K562 (cell line): ENCODE data around the gene NUDT14. TPM values are rescaled to one million over a fixed set of nuclear protein-coding genes. Genes with fewer than 3 reads are reported as not detected.

Source experiments
- ATAC-seq: fragments of 200-7000 bp; cut with Tn5 transposase; 3 replicates; pipeline ENCODE4 v1.9.1; 2020; ENCODE audit warnings: moderate library complexity
- BruUV-seq: library from RNA; stranded (reverse); fragments of 400-500 nt; replicated peaks from 2 replicates; lab custom pipeline; 2021; lab: Mats Ljungman, UMichigan
- CTCF ChIA-PET: fragments of 300-600 bp; formaldehyde crosslinking; extraction: SDS; loops from one replicate; lab custom pipeline; 2021; ENCODE audit warnings: low intra/inter-chr PET ratio; lab: Yijun Ruan, JAX
- POLR2A ChIA-PET: fragments of 300-600, 350-650 bp; sonication (Branson Sonifier 250); formaldehyde crosslinking; extraction: SDS; loops from one replicate; lab custom pipeline; 2021; ENCODE audit warnings: antibody characterized with exemption, inconsistent platforms; lab: Yijun Ruan, JAX
- DNase-seq, 4 experiments: peaks; one replicate each; pipeline versions ENCODE4 v3.0.0 to v3.0.0-alpha.2; 2011 to 2018; ENCODE audit warnings: low spot score in 3 of 4, mixed read lengths in 3 of 4; ENCODE audit errors: extremely low read depth in 1 of 4
- FAIRE-seq: peaks from 2 replicates; lab custom pipeline; 2011; peaks lifted over from hg19 to GRCh38; lab: Jason Lieb, UNC
- H2AFZ ChIP-seq: 2 replicates; pipeline ENCODE4 v1.6.0; 2011; ENCODE audit warnings: low read depth, low read length, control low read depth, inconsistent platforms
- H3K27ac ChIP-seq: fragments of 200-600 bp; 3 replicates; pipeline ENCODE4 v1.8.0; 2011; ENCODE audit warnings: low read depth, mild to moderate bottlenecking, control low read depth, inconsistent platforms, low read length, moderate library complexity, mixed read lengths; ENCODE audit errors: extremely low read depth
- H3K27me3 ChIP-seq, 2 experiments: fragments of 300-600 bp in 1 of 2; 2 replicates in 1 of 2; 3 replicates in 1 of 2; pipeline versions ENCODE4 v1.6.0 to v1.8.0; 2011; ENCODE audit warnings: inconsistent platforms in 2 of 2, low read length in 2 of 2, mild to moderate bottlenecking in 1 of 2, mixed read lengths in 1 of 2, moderate library complexity in 1 of 2; ENCODE audit not compliant: control insufficient read depth in 2 of 2, insufficient read depth in 2 of 2
- H3K36me3 ChIP-seq: fragments of 300-600 bp; 3 replicates; pipeline ENCODE4 v1.8.0; 2011; ENCODE audit warnings: mild to moderate bottlenecking, low read length, inconsistent platforms; ENCODE audit not compliant: control insufficient read depth, insufficient read depth
- H3K4me1 ChIP-seq, 2 experiments: fragments of 200-600 bp in 1 of 2; replicated peaks in 1 of 2; 2 replicates in 1 of 2; 3 replicates in 1 of 2; pipeline versions ENCODE4 v1.5.1 to v1.8.0; 2011; ENCODE audit warnings: inconsistent platforms in 2 of 2, low read length in 2 of 2, mild to moderate bottlenecking in 1 of 2, mixed read lengths in 1 of 2, moderate library complexity in 1 of 2; ENCODE audit not compliant: control insufficient read depth in 2 of 2, insufficient read depth in 2 of 2
- H3K4me2 ChIP-seq: 2 replicates; pipeline ENCODE4 v1.6.1; 2011; ENCODE audit warnings: low read length, control low read depth, inconsistent platforms, mixed read lengths; ENCODE audit not compliant: insufficient read depth
- H3K4me3 ChIP-seq: fragments of 200-600 bp; sonication (generic), shearing (Covaris generic); 2 replicates; pipeline ENCODE4 v1.5.1; 2016; ENCODE audit warnings: control low read depth, inconsistent platforms
- H3K79me2 ChIP-seq: fragments of 200-600 bp; 3 replicates; pipeline ENCODE4 v1.8.0; 2011; ENCODE audit warnings: low read length, inconsistent platforms; ENCODE audit not compliant: control insufficient read depth, insufficient read depth
- H3K9ac ChIP-seq, 2 experiments: 2 replicates each; pipeline versions ENCODE4 v1.6.0 to v1.6.1; 2011; ENCODE audit warnings: low read depth in 2 of 2, low read length in 2 of 2, control low read depth in 1 of 2, inconsistent platforms in 1 of 2, mild to moderate bottlenecking in 1 of 2, mixed read lengths in 1 of 2; ENCODE audit not compliant: insufficient read depth in 1 of 2
- H3K9me1 ChIP-seq: one replicate; pipeline ENCODE4 v1.6.0; 2011; ENCODE audit warnings: inconsistent platforms, mild to moderate bottlenecking, low read length, moderate library complexity; ENCODE audit not compliant: control insufficient read depth, insufficient read depth
- H3K9me3 ChIP-seq: replicated peaks from 2 replicates; pipeline ENCODE4 v1.5.1; 2011; ENCODE audit warnings: low read depth, low read length, inconsistent platforms; ENCODE audit not compliant: control insufficient read depth, insufficient read depth
- H4K20me1 ChIP-seq: replicated peaks from 2 replicates; pipeline ENCODE4 v1.6.1; 2011; ENCODE audit warnings: low read length, inconsistent platforms, mixed read lengths; ENCODE audit not compliant: control insufficient read depth, insufficient read depth
- ETV6 ChIP-seq, 3 experiments: fragments of 150-350 bp in 1 of 3; sonication (generic) in 1 of 3; formaldehyde crosslinking in 1 of 3; IDR thresholded peaks; 2 replicates each; pipeline versions ENCODE4 v1.6.1 to v1.8.0; 2014 to 2022; ENCODE audit warnings: borderline replicate concordance in 2 of 3, low read depth in 2 of 3, antibody characterized with exemption in 1 of 3, low read length in 1 of 3, mild to moderate bottlenecking in 1 of 3, missing genetic modification reagents in 1 of 3
- FOXP1 ChIP-seq: sonication (generic); formaldehyde crosslinking; IDR thresholded peaks from 2 replicates; pipeline ENCODE4 v1.8.0; 2022; ENCODE audit warnings: mild to moderate bottlenecking, missing genetic modification reagents
- HLTF ChIP-seq: fragments of 450-650 bp; IDR thresholded peaks from 2 replicates; pipeline ENCODE4 v1.6.1; 2016
- NR4A1 ChIP-seq, 2 experiments: fragments of 250-450 bp in 1 of 2; fragments of 450-650 bp in 1 of 2; sonication (Bioruptor Pico) in 1 of 2; IDR thresholded peaks; 2 replicates each; pipeline versions ENCODE4 v1.4.0 to v1.6.1; 2016 to 2020; ENCODE audit warnings: mild to moderate bottlenecking in 2 of 2, missing compliant biosample characterization in 1 of 2, missing genetic modification characterization in 1 of 2, moderate library complexity in 1 of 2
- POLR2G ChIP-seq: fragments of 200-400 bp; formaldehyde crosslinking; IDR thresholded peaks from 2 replicates; pipeline ENCODE4 v1.6.1; 2017; ENCODE audit warnings: low read depth, mild to moderate bottlenecking, antibody characterized with exemption, low read length, moderate library complexity
- SMARCE1 ChIP-seq: fragments of 450-650 bp; IDR thresholded peaks from 2 replicates; pipeline ENCODE4 v1.7.1; 2016; ENCODE audit warnings: mild to moderate bottlenecking
- SOX6 ChIP-seq: fragments of 450-650 bp; IDR thresholded peaks from 2 replicates; pipeline ENCODE4 v1.6.1; 2014; ENCODE audit warnings: mild to moderate bottlenecking
- TBL1XR1 ChIP-seq, 2 experiments: IDR thresholded peaks; 2 replicates each; pipeline ENCODE4 v1.6.1; 2012; ENCODE audit warnings: improper control_type of control experiment in 2 of 2, low read length in 2 of 2, mild to moderate bottlenecking in 1 of 2
- ZNF212 ChIP-seq: fragments of 450-650 bp; formaldehyde crosslinking; IDR thresholded peaks from 2 replicates; pipeline ENCODE4 v1.4.0; 2020; ENCODE audit warnings: mild to moderate bottlenecking
- ZSCAN32 ChIP-seq: fragments of 450-650 bp; formaldehyde crosslinking; IDR thresholded peaks from 2 replicates; pipeline ENCODE4 v1.4.0; 2020; ENCODE audit warnings: mild to moderate bottlenecking, moderate library complexity
- WGBS: fragments of 100-300 bp; shearing (Covaris generic); methylation state at CpG from one replicate; pipeline ENCODE4 v1.1.6; 2016; ENCODE audit warnings: low coverage, mixed read lengths; ENCODE audit not compliant: insufficient coverage; ENCODE audit errors: missing lambda C conversion rate; 5-methylcytosine and 5-hydroxymethylcytosine counted together
- in situ Hi-C: fragments of 300-500 bp; cut with MboI; formaldehyde crosslinking; loops from 4 replicates; pipeline ENCODE4 v1.15.0; 2018; ENCODE audit warnings: inconsistent platforms, mixed read lengths
- intact Hi-C: fragments of 100-400 bp; cut with micrococcal nuclease; formaldehyde crosslinking; loops from 2 replicates; pipeline ENCODE4 v1.14.2; 2022
- polyA plus RNA-seq, 8 experiments: library from polyadenylated mRNA; depleted of rRNA in 4 of 8; stranded (reverse) in 5 of 8; unstranded in 3 of 8; fragments of >200 nt; fragmentation: Nextera tagmentation in 2 of 8; fragmentation: Illumina TruSeq in 1 of 8; extraction: Ambion mirVana in 2 of 8; extraction: Trizol in 1 of 8; gene quantifications; 2 replicates each; pipeline versions ENCODE4 v1.2.1 to v1.2.3, GENCODE V29; 2011 to 2014; ENCODE audit warnings: inconsistent platforms in 1 of 8, missing spikeins in 1 of 8
- total RNA-seq, 7 experiments: library from RNA; depleted of rRNA in 6 of 7; stranded (reverse); fragments of >200 nt in 6 of 7; fragmentation: Illumina TruSeq in 2 of 7; extraction: Trizol in 2 of 7; gene quantifications; 2 replicates each; pipeline versions ENCODE4 v1.2.1 to v1.2.3, GENCODE V29; 2011 to 2021; ENCODE audit warnings: low replicate concordance in 1 of 7

Gene NUDT14
- total and polyA plus RNA-seq, 9 of the 15 experiments (the other 6 are each of a cell fraction or from before 2014, with no cell fraction given): 0.14 to 16.3 (median 8.2) TPM

GRCh38 chr14:105220699-105221597 is 39.8 kb upstream of the NUDT14 start:
- H2AFZ ChIP-seq: no peak overlapping the region
- no peak for DNase-seq
- H3K4me2 ChIP-seq: no peak overlapping the region
- no peak overlapping the region; a peak in 1 of 4 replicates for H3K9ac ChIP-seq
- no peak for FAIRE-seq
- ATAC-seq: no peak
- H3K9me3 ChIP-seq: no peaks in the 10 kb centered on the region
- WGBS: 88% methylated on average over 15 of the region's 29 CpGs
- in situ Hi-C loops (no loop called here), intact Hi-C loops (no loop called here)
- H3K9me1 ChIP-seq: no peaks in the 10 kb centered on the region
- no TSS peak for BruUV-seq
- ChIA-PET POLR2A (no interaction called here), CTCF (no interaction called here)
- peaks cover 28% of the 10 kb centered on the region; the same call in 1 of the 3 replicates for H3K36me3 ChIP-seq
- peaks cover 0 to 7% of the 10 kb centered on the region in 2 experiments; a peak in 1 of 5 replicates for H3K4me1 ChIP-seq
- H3K27me3 ChIP-seq: no peaks in the 10 kb centered on the region
- H3K79me2 ChIP-seq: no peaks in the 10 kb centered on the region
- no peaks in the 10 kb centered on the region for H4K20me1 ChIP-seq
- TF ChIP-seq SMARCE1 (no peak), POLR2G (0 out of 2 replicates have a peak, but pooled peaks have one; percentile 15)
- no peak overlapping the region for H3K4me3 ChIP-seq
- H3K27ac ChIP-seq: no peak overlapping the region

- Histone ChIP-seq H3K4me2 (no peak overlapping the region), H3K4me1 (peaks cover 0 to 7% of the 10 kb centered on the region in 2 experiments; a peak in 1 of 5 replicates), H3K79me2 (no peaks in the 10 kb centered on the region), H3K9ac (no peak overlapping the region), H3K36me3 (peaks cover 28% of the 10 kb centered on the region; the same call in 1 of the 3 replicates), H3K27ac (no peak overlapping the region), H3K9me3 (no peaks in the 10 kb centered on the region), H4K20me1 (no peaks in the 10 kb centered on the region), H3K9me1 (no peaks in the 10 kb centered on the region), H3K27me3 (no peaks in the 10 kb centered on the region), H3K4me3 (no peak overlapping the region), H2AFZ (no peak overlapping the region)
- TF ChIP-seq SOX6: no peak
- TF ChIP-seq FOXP1 (CRISPR knock-in tag): no peak
- TF ChIP-seq NR4A1 (CRISPR knock-in tag; IDR thresholded peaks at IDR 0.05): no peak
- no peak for TF ChIP-seq NR4A1 (tag; IDR thresholded peaks at IDR 0.05)
- no peak for TF ChIP-seq ZSCAN32
- no peak for TF ChIP-seq HLTF
- TF ChIP-seq ZNF212: no peak
- TF ChIP-seq ETV6 (IDR thresholded peaks at IDR 0.05; ENCODE audit: borderline replicate concordance in 1 of 2, low read depth in 2 of 2, low read length in 1 of 2): no peak
- TF ChIP-seq ETV6 (CRISPR knock-in tag; IDR thresholded peaks at IDR 0.05; ENCODE audit: borderline replicate concordance): no peak
- TF ChIP-seq TBL1XR1 (IDR thresholded peaks at IDR 0.05; ENCODE audit: low read length in 2 of 2): no peak
- ATAC-seq: no peak
- POLR2A ChIA-PET: no interaction called here
- in situ Hi-C loops (no loop called here), intact Hi-C loops (no loop called here)
- BruUV-seq: no TSS peak
- WGBS: 100% methylated on average over 7 of the region's 17 CpGs
- CTCF ChIA-PET: no interaction called here
- no peak for DNase-seq
- no peak for FAIRE-seq
Observed at GRCh38 chr14:105219753-105220152, 38.6 kb upstream of the NUDT14 start.
